Upper lobe of left lung (tissue), 4 donors: ENCODE results near the gene MPPED2.

Experiments used
- CTCF ChIP-seq, 6 experiments: fragments of 450-650 bp in 4 of 6; fragments of 200-600 bp in 2 of 6; sonication (generic) in 2 of 6; IDR thresholded peaks; one replicate each; pipeline ENCODE4 v1.5.1; 2016 to 2019; ENCODE audit warnings: antibody characterized with exemption in 6 of 6
- EP300 ChIP-seq, 4 donors: sonication (generic); formaldehyde crosslinking; IDR thresholded peaks; one replicate each; pipeline ENCODE4 v1.5.1; 2017; ENCODE audit warnings: antibody characterized with exemption in 4 of 4, control low read depth in 2 of 4
- POLR2AphosphoS5 ChIP-seq, 2 donors: sonication (generic); formaldehyde crosslinking; IDR thresholded peaks; one replicate each; pipeline ENCODE4 v1.5.1; 2017; ENCODE audit warnings: antibody characterized with exemption in 2 of 2

DNA sequence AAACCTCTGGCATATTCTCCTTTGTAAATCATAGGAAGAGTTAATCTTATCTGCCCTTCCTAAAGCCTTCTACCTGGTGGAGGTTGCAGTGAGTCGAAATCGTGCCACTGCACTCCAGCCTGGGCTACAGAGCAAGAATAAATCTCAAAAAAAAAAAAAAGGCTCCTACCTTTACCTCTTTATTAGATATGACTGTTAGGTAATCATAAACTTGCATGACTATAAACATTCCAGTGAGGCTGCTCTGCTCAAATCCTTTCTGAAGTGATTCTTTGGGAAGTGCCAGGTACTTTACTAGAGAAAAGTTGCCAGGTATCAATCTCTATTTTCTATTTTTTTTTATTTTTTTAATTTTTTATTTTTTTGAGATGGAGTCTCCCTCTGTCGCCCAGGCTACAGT, 59.6 kb downstream of the MPPED2 start:
- TF ChIP-seq POLR2AphosphoS5 (IDR thresholded peaks at IDR 0.05), result no peak
- TF ChIP-seq EP300 (IDR thresholded peaks at IDR 0.05), result no peak
- TF ChIP-seq CTCF (IDR thresholded peaks at IDR 0.05), result no peak
